ENCODE measurements around the gene WARS2. TPM values are rescaled to one million over a fixed set of nuclear protein-coding genes. Genes with fewer than 3 reads are reported as not detected.

The WARS2 gene
- total RNA-seq, 1 donor from 2014 or later = 13.4 TPM

DNA sequence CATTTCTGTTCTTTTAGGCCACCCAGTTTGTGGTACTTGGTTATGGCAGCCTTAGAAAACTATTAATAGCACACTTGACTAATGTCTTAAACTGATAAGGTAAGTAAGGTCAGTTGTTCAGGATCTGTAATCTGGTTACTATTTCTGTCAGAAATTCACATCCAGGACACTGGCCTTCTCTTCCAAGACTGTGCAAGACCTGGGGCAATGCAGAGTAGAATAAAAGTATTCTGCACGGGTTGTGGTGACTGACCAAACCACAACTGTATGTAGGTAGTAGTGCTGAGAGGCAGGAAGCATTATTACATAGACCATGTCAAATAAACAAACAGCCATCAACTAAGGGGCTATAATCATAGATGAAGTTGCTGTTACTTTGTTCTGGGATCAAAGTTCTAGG, 46.7 kb downstream of the WARS2 start:
- no peaks in the 10 kb centered on the region for H3K36me3 ChIP-seq
- no peaks in the 10 kb centered on the region for H3K4me1 ChIP-seq
- intact Hi-C loops (cut with DNase I) = no loop called here
- no peak for ATAC-seq
- no peak overlapping the region for H3K4me3 ChIP-seq
- TF ChIP-seq, protein P1, sequence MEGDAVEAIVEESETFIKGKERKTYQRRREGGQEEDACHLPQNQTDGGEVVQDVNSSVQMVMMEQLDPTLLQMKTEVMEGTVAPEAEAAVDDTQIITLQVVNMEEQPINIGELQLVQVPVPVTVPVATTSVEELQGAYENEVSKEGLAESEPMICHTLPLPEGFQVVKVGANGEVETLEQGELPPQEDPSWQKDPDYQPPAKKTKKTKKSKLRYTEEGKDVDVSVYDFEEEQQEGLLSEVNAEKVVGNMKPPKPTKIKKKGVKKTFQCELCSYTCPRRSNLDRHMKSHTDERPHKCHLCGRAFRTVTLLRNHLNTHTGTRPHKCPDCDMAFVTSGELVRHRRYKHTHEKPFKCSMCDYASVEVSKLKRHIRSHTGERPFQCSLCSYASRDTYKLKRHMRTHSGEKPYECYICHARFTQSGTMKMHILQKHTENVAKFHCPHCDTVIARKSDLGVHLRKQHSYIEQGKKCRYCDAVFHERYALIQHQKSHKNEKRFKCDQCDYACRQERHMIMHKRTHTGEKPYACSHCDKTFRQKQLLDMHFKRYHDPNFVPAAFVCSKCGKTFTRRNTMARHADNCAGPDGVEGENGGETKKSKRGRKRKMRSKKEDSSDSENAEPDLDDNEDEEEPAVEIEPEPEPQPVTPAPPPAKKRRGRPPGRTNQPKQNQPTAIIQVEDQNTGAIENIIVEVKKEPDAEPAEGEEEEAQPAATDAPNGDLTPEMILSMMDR (IDR thresholded peaks at IDR 0.05) = no peak
- H3K27me3 ChIP-seq = no peaks in the 10 kb centered on the region
- H3K9me3 ChIP-seq = no peaks in the 10 kb centered on the region
- H3K27ac ChIP-seq = no peak overlapping the region
- DNase-seq = no peak

DNA sequence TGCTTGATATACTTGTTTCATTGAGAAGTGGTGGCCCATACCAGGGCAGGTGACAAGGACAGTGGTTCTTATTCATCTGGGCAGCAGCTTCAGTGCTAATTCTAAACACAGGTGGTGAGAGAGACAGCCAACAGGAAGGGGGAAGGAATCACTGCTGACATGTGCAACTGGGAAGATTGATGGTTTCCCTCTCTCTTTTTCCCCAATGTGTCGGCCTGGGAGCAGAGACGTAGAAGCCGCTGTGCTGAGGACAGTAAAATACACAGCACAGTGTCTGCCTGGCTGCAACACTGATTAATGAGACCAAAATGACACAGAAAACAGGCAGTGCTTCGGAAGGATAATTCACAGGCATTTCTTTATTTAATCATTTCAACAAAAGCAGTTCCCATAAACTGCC, 48.8 kb downstream of the WARS2 start:
- TF ChIP-seq, protein P1 (IDR thresholded peaks at IDR 0.05) = no peak
- no peaks in the 10 kb centered on the region for H3K4me1 ChIP-seq
- no peak for DNase-seq
- H3K27me3 ChIP-seq = no peaks in the 10 kb centered on the region
- H3K36me3 ChIP-seq = no peaks in the 10 kb centered on the region
- no peak overlapping the region for H3K4me3 ChIP-seq
- intact Hi-C loops (cut with DNase I) = no loop called here
- H3K9me3 ChIP-seq = no peaks in the 10 kb centered on the region
- ATAC-seq = no peak
- no peak overlapping the region for H3K27ac ChIP-seq

DNA sequence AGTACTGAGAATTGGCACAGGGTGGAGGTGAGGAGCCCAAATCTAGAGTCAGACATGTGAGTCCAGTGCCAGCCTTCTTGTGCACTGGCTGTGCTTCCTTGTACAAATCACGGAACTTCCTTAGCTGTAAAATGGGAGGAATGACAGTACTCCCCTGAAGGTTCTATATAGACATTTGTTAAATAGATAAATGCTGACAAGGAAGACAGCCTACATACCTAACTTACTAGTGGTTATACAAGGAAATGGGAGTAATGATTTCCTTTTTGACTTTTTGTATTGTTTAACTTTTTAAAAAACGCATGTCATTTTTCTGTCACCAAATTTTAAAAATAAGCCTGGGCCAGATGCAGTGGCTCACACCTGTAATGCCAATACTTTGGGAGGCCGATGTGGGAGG, 50.2 kb downstream of the WARS2 start:
- Histone ChIP-seq H3K4me3 (no peak overlapping the region), H3K27ac (no peak overlapping the region), H3K4me1 (no peaks in the 10 kb centered on the region), H3K9me3 (no peaks in the 10 kb centered on the region), H3K27me3 (no peaks in the 10 kb centered on the region), H3K36me3 (no peaks in the 10 kb centered on the region)
- ATAC-seq (no peak), DNase-seq (no peak)
- TF ChIP-seq, protein P1 (IDR thresholded peaks at IDR 0.05) = no peak
- intact Hi-C loops (cut with DNase I) = no loop called here

DNA sequence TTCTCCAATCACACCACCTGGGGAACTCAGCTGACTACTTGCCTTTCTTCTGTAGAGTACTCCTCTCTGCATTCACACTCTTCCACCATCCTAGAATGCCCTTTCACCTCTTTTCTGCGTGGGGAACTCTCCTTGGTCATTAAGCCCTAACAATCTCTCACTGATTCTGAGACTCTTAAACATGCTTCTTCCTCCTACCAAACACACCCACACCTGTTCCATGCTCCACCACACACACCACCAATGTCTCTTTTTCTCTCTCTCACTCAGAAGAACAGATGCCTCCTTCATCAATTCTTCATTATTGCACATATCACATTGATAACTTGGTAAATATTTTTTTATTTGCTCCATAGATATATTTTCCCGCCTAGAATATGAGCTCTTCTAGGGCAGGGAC, 53.6 kb downstream of the WARS2 start:
- no peak overlapping the region for H3K4me3 ChIP-seq
- intact Hi-C loops (cut with DNase I) = no loop called here
- no peak for DNase-seq

DNA sequence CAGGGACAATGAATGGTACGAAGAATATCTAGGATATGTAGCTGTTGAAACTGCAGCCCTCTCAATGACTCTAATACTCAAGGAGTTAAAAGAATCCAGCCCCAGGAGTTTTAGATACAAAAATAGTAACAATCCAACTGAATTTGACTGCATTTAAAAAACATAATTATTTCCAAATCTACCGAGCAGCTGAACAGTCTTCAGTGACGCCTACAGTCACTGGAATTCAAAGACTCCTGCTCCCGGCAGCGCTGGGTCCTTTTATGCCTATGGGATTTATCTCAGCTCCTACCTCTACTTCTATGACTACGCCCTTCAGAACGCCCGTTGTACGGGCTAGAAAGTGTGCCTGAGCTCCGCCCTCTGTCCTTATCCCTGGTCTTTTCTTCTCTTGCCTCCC, 55.7 kb downstream of the WARS2 start:
- Histone ChIP-seq H3K27me3 (no peaks in the 10 kb centered on the region), H3K36me3 (no peaks in the 10 kb centered on the region), H3K4me3 (no peak overlapping the region), H3K9me3 (no peaks in the 10 kb centered on the region), H3K4me1 (no peaks in the 10 kb centered on the region), H3K27ac (no peak overlapping the region)
- no peak for ATAC-seq
- intact Hi-C loops (cut with DNase I) = no loop called here
- DNase-seq = no peak
- TF ChIP-seq, protein P1 (IDR thresholded peaks at IDR 0.05) = no peak

More for the DNA sequence above, 53.6 kb downstream of the WARS2 start:
- Histone ChIP-seq H3K27me3 (no peaks in the 10 kb centered on the region), H3K4me1 (no peaks in the 10 kb centered on the region), H3K27ac (no peak overlapping the region), H3K36me3 (no peaks in the 10 kb centered on the region), H3K9me3 (no peaks in the 10 kb centered on the region)
- ATAC-seq = no peak
- TF ChIP-seq, protein P1 (IDR thresholded peaks at IDR 0.05) = no peak

DNA sequence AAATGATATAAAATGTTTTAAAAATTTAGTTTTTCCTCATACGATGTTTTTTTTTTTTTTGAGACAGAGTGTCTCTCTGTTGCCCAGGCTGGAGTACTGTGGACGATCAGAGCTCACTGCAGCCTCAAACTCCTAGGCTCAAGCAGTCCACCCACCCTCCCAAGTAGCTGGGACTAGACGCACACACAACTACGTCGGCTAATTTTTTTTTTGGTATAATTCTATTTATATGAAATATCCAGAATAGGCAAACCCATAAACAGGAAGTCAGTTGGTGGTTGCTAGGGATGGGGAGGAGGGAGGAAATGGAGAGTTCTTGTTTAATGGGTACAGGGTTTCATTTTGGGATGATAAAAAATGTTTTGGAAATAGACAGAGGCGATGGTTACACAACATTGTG, 56.5 kb downstream of the WARS2 start:
- Histone ChIP-seq H3K9me3 (no peaks in the 10 kb centered on the region), H3K36me3 (no peaks in the 10 kb centered on the region), H3K27me3 (no peaks in the 10 kb centered on the region), H3K4me3 (no peak overlapping the region), H3K4me1 (no peaks in the 10 kb centered on the region), H3K27ac (no peak overlapping the region)
- TF ChIP-seq, protein P1 (IDR thresholded peaks at IDR 0.05) = no peak
- intact Hi-C loops (cut with DNase I) = no loop called here
- DNase-seq = no peak
- ATAC-seq = no peak

Data from upper lobe of right lung (tissue), 1 donor.